Measurements from ENCODE around the gene IL18R1. TPM values are rescaled to one million over a fixed set of nuclear protein-coding genes. Genes with fewer than 3 reads are reported as not detected.

The IL18R1 gene
- total RNA-seq, 6 donors from 2014 or later = 9.4 to 46.9 (median 34.8) TPM

DNA sequence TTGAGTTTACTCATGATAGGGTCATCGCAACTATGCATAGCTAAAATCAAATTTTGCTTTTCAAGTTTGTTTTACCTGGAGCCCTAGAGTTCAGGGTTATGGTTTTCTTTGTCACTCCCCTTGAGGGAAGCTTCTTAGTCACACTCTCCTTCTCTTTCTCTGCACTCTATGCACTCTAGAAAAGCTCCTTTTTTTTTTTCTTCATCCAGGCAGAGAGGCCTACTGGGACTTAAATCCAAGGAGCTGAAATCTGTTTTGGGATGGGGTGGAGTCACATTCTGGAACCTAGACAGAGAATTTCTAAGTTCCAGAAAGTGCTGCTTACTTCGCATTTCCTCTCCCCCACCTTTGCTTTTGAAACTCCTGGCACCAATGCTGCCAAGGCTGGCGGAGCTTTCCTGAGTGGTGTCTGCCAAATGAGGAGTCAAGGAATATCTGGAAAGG is 19.1 kb upstream of the IL18R1 start:
- H3K4me3 ChIP-seq = peak overlapping the region in 2 of 4 donors; percentile 1 to 37
- H3K27ac ChIP-seq = peak overlapping the region; percentile 23 to 87 (median 52)
- H3K9me3 ChIP-seq = no peaks in the 10 kb centered on the region
- DNase-seq (no peak), ATAC-seq (ENCODE audit: low FRiP score in 2 of 2) (peak in 1 of 2 donors; percentile 14)
- H3K4me1 ChIP-seq = peaks cover 0 to 8% (median 0%) of the 10 kb centered on the region in 4 donors
- TF ChIP-seq, protein P1, sequence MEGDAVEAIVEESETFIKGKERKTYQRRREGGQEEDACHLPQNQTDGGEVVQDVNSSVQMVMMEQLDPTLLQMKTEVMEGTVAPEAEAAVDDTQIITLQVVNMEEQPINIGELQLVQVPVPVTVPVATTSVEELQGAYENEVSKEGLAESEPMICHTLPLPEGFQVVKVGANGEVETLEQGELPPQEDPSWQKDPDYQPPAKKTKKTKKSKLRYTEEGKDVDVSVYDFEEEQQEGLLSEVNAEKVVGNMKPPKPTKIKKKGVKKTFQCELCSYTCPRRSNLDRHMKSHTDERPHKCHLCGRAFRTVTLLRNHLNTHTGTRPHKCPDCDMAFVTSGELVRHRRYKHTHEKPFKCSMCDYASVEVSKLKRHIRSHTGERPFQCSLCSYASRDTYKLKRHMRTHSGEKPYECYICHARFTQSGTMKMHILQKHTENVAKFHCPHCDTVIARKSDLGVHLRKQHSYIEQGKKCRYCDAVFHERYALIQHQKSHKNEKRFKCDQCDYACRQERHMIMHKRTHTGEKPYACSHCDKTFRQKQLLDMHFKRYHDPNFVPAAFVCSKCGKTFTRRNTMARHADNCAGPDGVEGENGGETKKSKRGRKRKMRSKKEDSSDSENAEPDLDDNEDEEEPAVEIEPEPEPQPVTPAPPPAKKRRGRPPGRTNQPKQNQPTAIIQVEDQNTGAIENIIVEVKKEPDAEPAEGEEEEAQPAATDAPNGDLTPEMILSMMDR (IDR thresholded peaks at IDR 0.05) = no peak
- TF ChIP-seq POLR2AphosphoS5 (IDR thresholded peaks at IDR 0.05) = peak; percentile 21 to 40
- H3K36me3 ChIP-seq = peaks cover 0 to 29% (median 0%) of the 10 kb centered on the region in 4 donors
- H3K27me3 ChIP-seq = no peaks in the 10 kb centered on the region
- 43 to 68% methylated on average over 3 of the region's 3 CpGs for WGBS, 2 donors

DNA sequence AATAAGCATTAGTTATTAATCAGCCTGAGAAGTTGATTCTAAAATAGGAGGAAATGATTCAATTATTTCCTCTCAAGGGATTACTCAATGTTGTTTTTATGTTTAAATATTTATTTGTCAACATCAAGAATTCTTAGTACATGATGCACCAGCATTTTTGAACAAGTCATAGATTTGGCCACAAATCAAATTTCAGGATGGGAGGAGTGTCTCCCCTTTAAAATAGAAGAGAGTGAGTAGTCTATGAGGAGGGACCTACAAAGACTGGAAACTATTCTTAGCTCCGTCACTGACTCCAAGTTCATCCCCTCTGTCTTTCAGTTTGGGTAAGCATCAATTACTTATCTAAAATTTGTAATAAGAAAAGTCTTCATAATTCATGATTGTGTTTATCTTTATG is 18.6 kb upstream of the IL18R1 start:
- peaks cover 0 to 8% (median 0%) of the 10 kb centered on the region in 4 donors for H3K4me1 ChIP-seq
- TF ChIP-seq POLR2AphosphoS5 (IDR thresholded peaks at IDR 0.05) = peak in 1 of 2 donors; percentile 1
- TF ChIP-seq, protein P1 (IDR thresholded peaks at IDR 0.05) = no peak
- H3K4me3 ChIP-seq = peak overlapping the region in 3 of 4 donors; percentile 1 to 37 (median 21)
- 38 to 40% methylated on average over 1 of the region's 1 CpG for WGBS, 2 donors
- H3K36me3 ChIP-seq = peaks cover 0 to 30% (median 0%) of the 10 kb centered on the region in 4 donors
- DNase-seq (no peak), ATAC-seq (ENCODE audit: low FRiP score in 2 of 2) (peak in 1 of 2 donors; percentile 53)
- H3K9me3 ChIP-seq = no peaks in the 10 kb centered on the region
- no peaks in the 10 kb centered on the region for H3K27me3 ChIP-seq
- H3K27ac ChIP-seq = peak overlapping the region; percentile 23 to 87 (median 60)

DNA sequence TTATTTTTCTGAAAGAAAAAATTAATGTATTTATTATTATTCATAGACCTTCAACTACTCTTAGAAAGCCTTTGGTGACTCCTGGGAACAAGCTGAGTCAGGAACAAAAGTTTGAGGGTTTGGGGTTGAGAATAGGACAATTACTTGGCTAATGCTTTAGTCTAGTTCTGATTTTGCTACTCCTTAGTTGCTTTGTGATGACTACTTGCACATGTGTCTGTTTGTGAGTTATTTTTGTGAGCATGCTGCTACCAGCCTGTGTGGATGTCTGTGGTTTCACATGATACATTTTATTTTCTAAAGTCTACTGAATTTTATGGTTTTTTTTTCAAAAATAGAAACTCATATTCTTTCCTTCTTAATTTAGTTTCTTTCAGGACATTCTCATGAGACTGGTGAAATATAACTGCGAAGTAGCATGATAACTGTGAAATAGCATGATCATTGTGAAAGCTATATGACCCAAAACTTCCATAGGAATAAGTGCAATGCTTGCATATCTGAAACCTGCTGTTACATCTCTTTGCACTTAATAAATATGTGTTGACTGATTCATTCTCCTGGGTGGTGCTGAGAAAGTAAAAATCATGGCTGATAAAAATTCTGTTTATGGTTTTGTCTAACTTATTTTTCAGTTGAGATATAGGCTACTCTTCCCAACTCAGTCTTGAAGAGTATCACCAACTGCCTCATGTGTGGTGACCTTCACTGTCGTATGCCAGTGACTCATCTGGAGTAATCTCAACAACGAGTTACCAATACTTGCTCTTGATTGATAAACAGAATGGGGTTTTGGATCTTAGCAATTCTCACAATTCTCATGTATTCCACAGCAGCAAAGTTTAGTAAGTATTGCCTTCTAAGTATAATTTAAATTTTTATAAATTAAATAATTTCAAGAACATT is 17.9 kb upstream of the IL18R1 start:
- peak overlapping the region; percentile 1 to 37 (median 20) for H3K4me3 ChIP-seq

DNA sequence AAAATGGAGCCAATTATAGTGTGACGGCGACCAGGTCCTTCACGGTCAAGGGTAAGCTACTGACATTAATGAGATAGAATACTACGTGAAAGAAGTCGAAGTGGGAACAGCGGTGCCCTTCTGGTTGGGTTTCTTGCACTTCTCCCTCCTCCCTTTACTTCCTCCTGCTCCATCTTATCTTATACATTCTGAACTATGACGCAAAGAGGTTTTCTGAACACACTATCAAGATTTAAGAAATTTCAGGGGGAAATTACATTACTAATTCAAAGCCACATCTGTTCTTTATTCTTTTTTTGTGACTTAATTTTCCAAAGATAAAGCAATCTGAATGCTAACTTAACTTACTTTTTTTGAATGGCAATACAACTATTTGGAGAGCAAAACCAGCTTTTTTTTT is 14.8 kb upstream of the IL18R1 start:
- Histone ChIP-seq H3K27me3 (no peaks in the 10 kb centered on the region), H3K9me3 (no peaks in the 10 kb centered on the region), H3K4me1 (peaks cover 0 to 8% (median 0%) of the 10 kb centered on the region in 4 donors), H3K36me3 (peaks cover 0 to 38% (median 0%) of the 10 kb centered on the region in 4 donors), H3K4me3 (peak overlapping the region in 1 of 4 donors; percentile 37), H3K27ac (peak overlapping the region in 1 of 4 donors; percentile 87)
- no peak for ATAC-seq (ENCODE audit: low FRiP score in 2 of 2)
- TF ChIP-seq POLR2A (IDR thresholded peaks at IDR 0.05) = no peak
- no peak for TF ChIP-seq EP300 (IDR thresholded peaks at IDR 0.05)
- no peak for TF ChIP-seq POLR2AphosphoS5 (IDR thresholded peaks at IDR 0.05)
- TF ChIP-seq, protein P1 (IDR thresholded peaks at IDR 0.05) = no peak
- 85 to 89% methylated on average over 7 of the region's 7 CpGs for WGBS, 2 donors
- DNase-seq = no peak

More for the DNA sequence above, 17.9 kb upstream of the IL18R1 start:
- DNase-seq (no peak), ATAC-seq (ENCODE audit: low FRiP score in 2 of 2) (no peak)
- no peaks in the 10 kb centered on the region for H3K27me3 ChIP-seq
- H3K36me3 ChIP-seq = peaks cover 0 to 38% (median 0%) of the 10 kb centered on the region in 4 donors
- H3K4me1 ChIP-seq = peaks cover 0 to 8% (median 0%) of the 10 kb centered on the region in 4 donors
- TF ChIP-seq, protein P1 (IDR thresholded peaks at IDR 0.05) = no peak
- no peak for TF ChIP-seq POLR2AphosphoS5 (IDR thresholded peaks at IDR 0.05)
- TF ChIP-seq POLR2A (IDR thresholded peaks at IDR 0.05) = no peak
- no peak for TF ChIP-seq EP300 (IDR thresholded peaks at IDR 0.05)
- H3K9me3 ChIP-seq = no peaks in the 10 kb centered on the region
- 78 to 79% methylated on average over 3 of the region's 3 CpGs for WGBS, 2 donors
- peak overlapping the region in 3 of 4 donors; percentile 58 to 87 (median 63) for H3K27ac ChIP-seq
